HG03575 (cell line): ENCODE measurements around the gene STAT5A.
"Not testable (repeated sequence)": the region's sequence is repeated elsewhere in the genome, so short reads cannot be mapped to it uniquely, and the experiment has no call there.

ENCODE experiments used
- ATAC-seq: cut with Tn5 transposase; IDR thresholded peaks from one replicate; pipeline ENCODE4 v1.9.1; 2021; ENCODE audit not compliant: unreplicated experiment, insufficient number of reproducible peaks, low FRiP score; ENCODE audit errors: extremely low read depth

STAT5A gene

GRCh38 chr17:42347606-42348005 is 59.3 kb downstream of the STAT5A start:
- no peak for ATAC-seq

DNA sequence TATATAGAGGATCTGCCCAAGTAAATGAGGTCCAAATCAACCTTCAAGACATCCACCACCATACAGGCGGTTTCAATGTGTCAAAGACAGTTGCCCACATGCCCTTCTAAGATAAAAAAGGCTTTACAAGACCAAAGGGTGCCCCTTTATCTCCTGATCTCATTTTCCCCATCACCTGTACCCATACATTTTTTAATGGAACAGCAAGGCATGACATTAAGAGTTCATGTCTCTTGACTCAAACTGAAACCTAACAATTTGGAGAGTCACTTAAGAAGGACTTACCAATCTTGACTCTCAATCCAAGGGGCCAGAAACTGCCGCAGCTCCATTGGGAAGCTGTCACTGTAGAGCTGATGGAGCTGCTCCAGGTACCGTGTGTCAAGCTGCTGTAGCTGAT is 59.8 kb downstream of the STAT5A start:
- ATAC-seq = no peak

GRCh38 chr17:42354956-42355843 is 66.9 kb downstream of the STAT5A start:
- no peak for ATAC-seq

- ATAC-seq = no peak
Measured at GRCh38 chr17:42358434-42358833, 70.1 kb downstream of the STAT5A start.

DNA sequence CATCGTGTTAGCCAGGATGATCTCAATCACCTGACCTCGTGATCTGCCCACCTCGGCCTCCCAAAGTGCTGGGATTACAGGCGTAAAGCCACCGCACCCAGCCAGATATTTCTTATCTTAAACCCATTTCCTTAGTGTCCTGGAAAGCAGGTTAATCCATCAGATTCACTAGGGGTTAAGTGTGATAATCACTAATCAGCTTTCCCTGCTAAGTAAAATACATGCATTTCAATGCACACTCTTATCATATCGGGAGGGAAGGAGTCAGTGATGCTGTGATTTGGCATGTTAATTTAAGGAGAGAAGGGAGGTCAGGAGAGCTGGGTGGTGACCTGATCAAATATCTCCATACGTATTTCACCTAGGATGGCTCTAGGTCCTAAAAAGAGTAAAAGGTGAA is 70.8 kb downstream of the STAT5A start:
- no peak for ATAC-seq

GRCh38 chr17:42360388-42360787 is 72.1 kb downstream of the STAT5A start:
- not testable (repeated sequence) for ATAC-seq
